Stimulated activated CD8-positive, alpha-beta memory T cell treated with anti-CD3 and anti-CD28 coated beads, Interleukin-15, amount 100 ng/mL, for 4 hours (primary cell): ENCODE results near the gene ASTN2.

ENCODE experiments used
- DNase-seq, 2 donors: peaks; one replicate each; pipeline ENCODE4 v3.0.0-alpha.2; 2020; ENCODE audit warnings: low read depth in 2 of 2

Gene ASTN2

GRCh38 chr9:116541402-116541801, 873.5 kb downstream of the ASTN2 start:
- no peak for DNase-seq

GRCh38 chr9:116539549-116539948, 875.3 kb downstream of the ASTN2 start:
- no peak for DNase-seq

GRCh38 chr9:116525611-116526010, 889.2 kb downstream of the ASTN2 start:
- no peak for DNase-seq

GRCh38 chr9:116524778-116525470, 889.9 kb downstream of the ASTN2 start:
- DNase-seq, result no peak

- no peak for DNase-seq
Observed at GRCh38 chr9:116520218-116520617, 894.6 kb downstream of the ASTN2 start.

- DNase-seq, result no peak
Observed at GRCh38 chr9:116516456-116516855, 898.4 kb downstream of the ASTN2 start.

GRCh38 chr9:116515541-116515940, 899.3 kb downstream of the ASTN2 start:
- no peak for DNase-seq

GRCh38 chr9:116506685-116507084, 908.2 kb downstream of the ASTN2 start:
- no peak for DNase-seq

- no peak for DNase-seq
Observed at GRCh38 chr9:116504893-116505480, 909.9 kb downstream of the ASTN2 start.

GRCh38 chr9:116504081-116504480, 910.8 kb downstream of the ASTN2 start:
- DNase-seq, result no peak

- DNase-seq, result no peak
Observed at GRCh38 chr9:116502746-116503145, 912.1 kb downstream of the ASTN2 start.

GRCh38 chr9:116501871-116502270, 913.0 kb downstream of the ASTN2 start:
- no peak for DNase-seq

GRCh38 chr9:116499986-116500871, 914.6 kb downstream of the ASTN2 start:
- no peak for DNase-seq

GRCh38 chr9:116499434-116499833, 915.4 kb downstream of the ASTN2 start:
- DNase-seq, result no peak

GRCh38 chr9:116497095-116497890, 917.6 kb downstream of the ASTN2 start:
- no peak for DNase-seq

GRCh38 chr9:116496167-116496566, 918.7 kb downstream of the ASTN2 start:
- DNase-seq, result no peak

- no peak for DNase-seq
Observed at GRCh38 chr9:116495725-116496124, 919.1 kb downstream of the ASTN2 start.

GRCh38 chr9:116494815-116495634, 919.8 kb downstream of the ASTN2 start:
- no peak for DNase-seq

GRCh38 chr9:116493183-116493860, 921.5 kb downstream of the ASTN2 start:
- DNase-seq, result no peak

- DNase-seq, result no peak
Observed at GRCh38 chr9:116491659-116492058, 923.2 kb downstream of the ASTN2 start.
